ENCODE data around the gene SLC2A2.
A peak's percentile ranks its signal among the peaks of the same experiment; 100 is the strongest.
"Not testable (repeated sequence)": the region's sequence is repeated elsewhere in the genome, so short reads cannot be mapped to it uniquely, and the experiment has no call there.

The SLC2A2 gene

GRCh38 chr3:170980399-170980798, 46.1 kb downstream of the SLC2A2 start:
- no peak for DNase-seq

DNA sequence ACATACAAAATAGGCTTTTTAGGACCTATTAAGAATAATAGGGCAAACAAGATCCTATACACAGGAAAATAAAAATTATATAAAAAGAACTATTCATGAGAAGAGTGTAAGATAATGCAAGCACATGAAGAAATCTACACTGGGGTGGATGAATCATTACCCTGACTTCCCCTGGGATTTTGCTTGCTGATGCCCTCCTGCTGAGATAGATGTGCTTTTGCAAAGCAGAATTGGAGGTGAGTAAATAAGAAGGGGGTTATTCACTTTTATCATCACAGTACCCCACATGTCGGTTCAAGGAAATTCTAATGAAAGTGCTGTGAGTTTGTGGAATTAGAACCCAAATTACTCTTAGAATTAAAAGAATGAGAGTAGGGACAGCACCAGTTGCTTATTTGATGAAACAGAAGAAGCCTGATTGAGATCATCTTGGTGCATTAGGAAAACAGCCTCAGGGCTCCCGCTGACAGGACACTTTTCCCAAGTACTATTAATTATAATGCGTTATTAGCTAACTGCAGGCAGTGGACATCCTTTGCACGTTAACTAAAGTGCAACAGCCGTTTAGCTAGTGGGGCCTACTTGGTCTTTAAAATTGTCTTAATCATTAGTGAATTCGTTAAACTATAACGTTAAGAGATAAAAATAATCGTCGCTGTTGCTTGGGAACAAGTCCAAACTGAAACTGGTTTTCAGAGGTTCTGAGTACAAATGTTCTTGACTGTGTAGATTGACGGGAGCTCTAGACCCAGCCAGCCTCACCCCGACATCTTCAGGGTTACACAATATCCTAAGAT, 48.4 kb downstream of the SLC2A2 start:
- DNase-seq = no peak

DNA sequence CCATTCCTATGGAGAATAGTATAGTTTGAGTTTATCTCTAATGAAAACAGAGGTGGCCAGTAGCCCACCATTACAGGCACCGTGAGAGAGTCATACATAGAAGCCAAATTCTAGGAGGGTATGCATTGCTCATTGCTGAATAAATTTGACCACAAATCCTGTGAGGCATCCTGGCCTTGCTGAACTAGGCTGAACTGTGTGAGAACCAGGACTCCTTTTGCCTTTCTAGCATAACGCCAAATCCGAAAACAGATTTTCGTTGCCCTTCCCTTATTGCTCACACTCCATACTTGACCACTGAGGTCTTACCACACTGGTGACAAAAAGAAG, 50.4 kb downstream of the SLC2A2 start:
- DNase-seq = no peak

GRCh38 chr3:170975283-170976189, 51.0 kb downstream of the SLC2A2 start:
- DNase-seq = no peak

DNA sequence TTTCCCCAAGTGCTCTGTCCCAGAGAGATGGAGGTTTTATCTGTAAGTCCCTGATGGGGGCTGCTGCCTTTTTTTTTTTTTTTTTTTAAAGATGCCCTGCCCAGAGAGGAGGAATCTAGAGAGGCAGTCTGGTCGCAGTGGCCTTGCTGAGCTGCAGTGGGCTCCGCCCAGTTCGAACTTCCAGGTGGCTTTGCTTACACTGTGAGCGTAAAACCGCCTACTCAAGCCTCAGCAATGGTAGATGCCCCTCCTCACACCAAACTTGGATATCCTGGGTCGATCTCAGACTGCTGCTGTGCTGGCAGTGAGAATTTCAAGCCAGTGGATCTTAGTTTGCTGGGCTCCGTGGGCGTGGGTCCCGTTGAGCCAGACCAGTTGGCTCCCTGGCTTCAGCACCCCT, 51.6 kb downstream of the SLC2A2 start:
- no peak for DNase-seq

DNA sequence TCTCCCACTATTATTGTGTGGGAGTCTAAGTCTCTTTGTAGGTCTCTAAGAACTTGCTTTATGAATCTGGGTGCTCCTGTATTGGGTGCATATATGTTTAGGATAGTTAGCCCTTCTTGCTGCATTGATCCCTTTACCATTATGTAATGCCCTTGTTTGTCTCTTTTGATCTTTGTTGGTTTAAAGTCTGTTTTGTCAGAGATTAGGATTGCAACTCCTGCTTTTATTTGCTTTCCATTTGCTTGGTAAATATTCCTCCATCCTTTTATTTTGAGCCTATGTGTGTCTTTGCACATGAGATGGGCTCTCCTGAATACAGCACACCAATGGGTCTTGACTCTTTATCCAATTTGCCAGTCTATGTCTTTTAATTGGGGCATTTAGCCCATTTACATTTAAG, 53.6 kb downstream of the SLC2A2 start:
- DNase-seq = not testable (repeated sequence)

DNA sequence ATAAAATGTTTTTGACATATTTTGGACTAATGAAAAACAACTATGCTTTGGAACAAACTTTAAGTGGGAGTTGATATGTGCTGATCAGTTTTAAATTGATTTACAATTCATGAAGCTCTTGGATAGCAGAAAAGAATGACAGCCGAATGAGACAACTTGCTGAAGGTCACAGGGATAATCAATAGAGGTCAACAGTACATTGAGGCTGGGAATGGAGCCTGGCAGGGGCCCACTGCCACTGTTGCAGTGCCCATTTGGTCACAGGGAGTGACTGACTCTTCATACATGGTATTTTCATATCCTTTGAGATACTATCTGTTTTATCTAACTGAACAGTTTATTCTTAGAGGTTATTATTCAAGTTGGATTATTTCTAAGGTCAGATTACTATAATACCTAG, 59.4 kb downstream of the SLC2A2 start:
- no peak for DNase-seq

DNA sequence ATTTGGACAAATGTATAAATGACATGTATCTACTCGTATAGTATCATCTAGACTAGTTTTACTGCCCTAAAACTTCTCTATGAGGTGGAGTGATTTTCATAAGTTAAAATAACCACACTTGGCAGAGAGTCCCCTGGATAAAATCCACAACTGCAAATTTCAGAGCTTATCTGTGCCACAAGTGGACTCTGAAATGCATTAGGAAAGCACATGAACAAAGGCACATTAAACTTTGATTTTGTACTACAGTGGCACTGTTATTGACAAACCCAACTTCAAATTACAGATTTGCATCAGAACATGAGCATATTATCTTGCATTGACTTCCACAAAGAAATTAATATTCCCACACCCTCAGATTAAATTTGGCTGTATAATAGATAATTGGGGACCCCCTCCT, 60.0 kb downstream of the SLC2A2 start:
- DNase-seq = no peak

DNA sequence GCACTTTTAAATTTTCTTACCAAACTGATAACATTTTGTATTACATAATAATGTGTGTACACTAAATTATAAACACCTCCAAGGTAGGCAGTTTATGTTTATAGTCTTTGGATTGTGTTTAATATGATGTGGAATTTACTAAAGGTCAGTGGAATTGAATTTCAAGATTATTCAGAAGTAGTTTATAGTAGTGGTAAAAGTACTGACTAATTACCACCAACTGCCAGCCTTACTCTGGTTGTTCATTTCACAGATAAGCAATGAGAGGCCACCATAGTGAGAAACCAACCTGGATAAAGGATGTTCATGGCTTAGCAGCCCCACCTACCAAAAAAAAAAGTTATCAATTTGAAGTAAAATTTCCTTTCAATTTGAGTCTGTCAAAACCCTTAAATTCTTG, 64.1 kb downstream of the SLC2A2 start:
- no peak for DNase-seq

GRCh38 chr3:170961616-170962400, 64.7 kb downstream of the SLC2A2 start:
- DNase-seq = peak; percentile 46

DNA sequence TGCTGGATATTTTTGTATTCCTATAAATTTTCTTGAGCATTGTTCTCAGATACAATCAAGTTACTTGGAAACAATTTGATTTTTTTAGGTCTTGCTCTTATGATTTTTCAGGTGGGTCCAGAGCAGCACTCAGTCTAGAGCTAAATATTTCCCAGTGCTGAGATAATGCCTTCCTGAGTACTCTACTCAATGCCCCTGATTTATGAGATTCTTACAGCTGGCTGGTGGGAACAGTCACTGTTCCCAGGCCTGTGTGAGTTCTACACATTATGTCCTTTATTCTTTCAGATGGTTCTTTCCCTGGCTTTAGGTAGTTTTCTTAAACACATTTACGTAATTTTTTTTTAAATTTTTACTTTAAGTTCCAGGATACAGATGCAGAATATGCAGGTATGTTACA, 67.1 kb downstream of the SLC2A2 start:
- DNase-seq = no peak

GRCh38 chr3:170956647-170957046, 69.9 kb downstream of the SLC2A2 start:
- no peak for DNase-seq

- no peak for DNase-seq
Measured at GRCh38 chr3:170953736-170954135, 72.8 kb downstream of the SLC2A2 start.

DNA sequence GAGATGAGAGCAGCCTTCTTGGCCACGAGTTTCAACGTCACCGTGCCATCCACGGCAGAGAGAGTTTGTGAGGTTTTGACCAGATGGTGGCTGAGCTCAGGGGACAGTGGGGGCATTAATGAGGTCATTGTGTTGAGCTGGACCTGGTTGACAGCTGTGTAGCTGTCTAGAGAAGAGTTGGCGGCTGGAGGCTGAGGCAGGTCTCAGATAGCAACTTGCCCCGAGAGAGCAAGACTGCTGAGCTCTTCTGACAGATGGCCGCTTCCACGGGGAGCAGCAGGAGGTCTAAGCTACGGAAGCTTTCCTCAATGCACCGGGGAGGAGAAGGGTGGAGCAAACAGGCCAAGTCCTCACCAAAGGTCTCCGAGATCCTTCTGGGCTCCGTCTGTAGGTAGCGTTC, 73.3 kb downstream of the SLC2A2 start:
- no peak for DNase-seq

GRCh38 chr3:170949211-170949610, 77.3 kb downstream of the SLC2A2 start:
- no peak for DNase-seq

DNA sequence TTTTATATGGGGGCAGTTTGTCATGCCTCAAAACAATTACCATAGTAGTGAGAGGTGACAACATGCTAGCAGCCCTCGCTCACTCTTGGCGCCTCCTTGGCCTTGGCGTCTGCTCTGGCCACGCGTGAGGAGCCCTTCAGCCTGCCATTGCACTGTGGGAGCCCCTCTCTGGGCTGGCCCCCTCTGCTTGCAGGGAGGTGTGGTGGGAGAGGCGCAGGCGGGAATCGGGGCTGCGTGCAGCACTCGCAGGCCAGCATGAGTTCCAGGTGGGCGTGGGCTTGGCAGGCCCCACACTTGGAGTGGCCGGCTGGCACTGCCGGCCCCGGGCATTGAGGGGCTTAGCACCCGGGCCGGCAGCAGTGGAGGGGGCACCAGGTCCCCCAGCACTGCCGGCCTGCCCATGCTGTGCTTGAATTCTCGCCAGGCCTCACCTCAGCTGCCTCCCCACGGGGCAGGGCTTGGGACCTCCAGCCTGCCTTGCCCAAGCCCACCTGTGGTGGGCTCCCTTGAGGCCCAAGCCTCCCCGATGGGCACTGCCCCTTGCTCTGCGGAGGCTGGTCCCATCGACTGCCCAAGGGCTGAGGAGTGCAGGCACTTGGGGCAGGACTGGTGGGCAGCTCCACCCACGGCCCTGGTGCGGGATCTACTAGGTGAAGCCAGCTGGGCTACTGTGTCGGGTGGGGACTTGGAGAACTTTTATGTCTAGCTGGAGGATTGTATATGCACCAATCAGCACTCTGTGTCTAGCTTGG, 79.3 kb downstream of the SLC2A2 start:
- DNase-seq = no peak
